GM12878 (cell line): ENCODE measurements around the gene PPP1R17. TPM values are rescaled to one million over a fixed set of nuclear protein-coding genes. Genes with fewer than 3 reads are reported as not detected.

Source experiments
- ATAC-seq: fragments of 200-7000 bp; cut with Tn5 transposase; 3 replicates; pipeline ENCODE4 v1.9.1; 2020; ENCODE audit warnings: mild to moderate bottlenecking, moderate library complexity
- BruUV-seq: library from RNA; stranded (reverse); fragments of 400-500 nt; replicated peaks from 2 replicates; lab custom pipeline; 2021; lab: Mats Ljungman, UMichigan
- CTCF ChIA-PET: fragments of 300-600 bp; sonication (Branson Sonifier 250); formaldehyde crosslinking; extraction: SDS; loops from one replicate; lab custom pipeline; 2021; ENCODE audit warnings: inconsistent platforms; lab: Yijun Ruan, JAX
- POLR2A ChIA-PET: fragments of 350-600 bp; formaldehyde crosslinking; extraction: SDS; loops from one replicate; lab custom pipeline; 2021; ENCODE audit warnings: inconsistent platforms; lab: Charles Lee
- RAD21 ChIA-PET: fragments of 300-600 bp; sonication (Branson Sonifier 250); formaldehyde crosslinking; loops from one replicate; lab custom pipeline; 2023; ENCODE audit warnings: antibody characterized with exemption; ENCODE audit not compliant: unreplicated experiment; lab: Charles Lee
- SMC1A ChIA-PET: fragments of 300-600 bp; sonication (Branson Sonifier 250); formaldehyde crosslinking; loops from one replicate; lab custom pipeline; 2023; ENCODE audit not compliant: unreplicated experiment, uncharacterized antibody; lab: Charles Lee
- DNase-seq: peaks from one replicate; pipeline ENCODE4 v3.0.0-alpha.2; 2011; ENCODE audit warnings: low read depth, low spot score
- FAIRE-seq: peaks from 3 replicates; lab custom pipeline; 2011; peaks lifted over from hg19 to GRCh38; lab: Jason Lieb, UNC
- H2AFZ ChIP-seq: 2 replicates; pipeline ENCODE4 v1.6.0; 2011; ENCODE audit warnings: low read depth, low read length, control low read depth; ENCODE audit not compliant: control insufficient read depth
- H3K27ac ChIP-seq: 2 replicates; pipeline ENCODE4 v1.5.1; 2011; ENCODE audit warnings: control low read depth; ENCODE audit not compliant: control insufficient read depth, insufficient read depth
- H3K27me3 ChIP-seq, 2 experiments: replicated peaks in 1 of 2; 2 replicates each; pipeline versions ENCODE4 v1.6.0 to v1.6.1; 2011; ENCODE audit warnings: low read length in 1 of 2; ENCODE audit not compliant: control insufficient read depth in 2 of 2, insufficient read depth in 2 of 2
- H3K36me3 ChIP-seq, 2 experiments: 2 replicates each; pipeline ENCODE4 v1.5.1; 2011; ENCODE audit warnings: low read length in 1 of 2; ENCODE audit not compliant: control insufficient read depth in 2 of 2, insufficient read depth in 2 of 2
- H3K4me1 ChIP-seq: 2 replicates; pipeline ENCODE4 v1.6.1; 2011; ENCODE audit warnings: mild to moderate bottlenecking, low read length, moderate library complexity, mixed read lengths; ENCODE audit not compliant: control insufficient read depth, insufficient read depth
- H3K4me2 ChIP-seq: 2 replicates; pipeline ENCODE4 v1.6.0; 2011; ENCODE audit warnings: control low read depth; ENCODE audit not compliant: control insufficient read depth, insufficient read depth
- H3K4me3 ChIP-seq: fragments of 200-600 bp; sonication (generic); 2 replicates; pipeline ENCODE4 v1.5.1; 2016
- H3K79me2 ChIP-seq: 2 replicates; pipeline ENCODE4 v1.6.0; 2011; ENCODE audit warnings: low read length; ENCODE audit not compliant: control insufficient read depth, insufficient read depth
- H3K9ac ChIP-seq: 2 replicates; pipeline ENCODE4 v1.8.0; 2011; ENCODE audit warnings: low read length, control low read depth, mixed read lengths; ENCODE audit not compliant: control insufficient read depth, insufficient read depth
- H3K9me3 ChIP-seq: replicated peaks from 3 replicates; pipeline ENCODE4 v1.5.1; 2011; ENCODE audit warnings: mild to moderate bottlenecking, low read length; ENCODE audit not compliant: control insufficient read depth, insufficient read depth
- H4K20me1 ChIP-seq: 2 replicates; pipeline ENCODE4 v1.6.0; 2011; ENCODE audit not compliant: control insufficient read depth, insufficient read depth
- CBFB ChIP-seq: IDR thresholded peaks from 2 replicates; pipeline ENCODE4 v1.6.1; 2016; ENCODE audit warnings: antibody characterized with exemption, low read depth
- CEBPB ChIP-seq, 2 experiments: fragments of 150-350 bp in 1 of 2; IDR thresholded peaks; 2 replicates each; pipeline ENCODE4 v1.6.1; 2012 to 2014; ENCODE audit warnings: low read depth in 2 of 2, low read length in 2 of 2, borderline replicate concordance in 1 of 2, inconsistent platforms in 1 of 2
- ETV6 ChIP-seq, 2 experiments: fragments of 450-650 bp in 1 of 2; IDR thresholded peaks in 1 of 2; conservative IDR thresholded peaks in 1 of 2; 2 replicates each; pipeline ENCODE4 v1.6.1; 2014; ENCODE audit warnings: antibody characterized with exemption in 1 of 2, borderline replicate concordance in 1 of 2, low read depth in 1 of 2, mild to moderate bottlenecking in 1 of 2, moderate library complexity in 1 of 2
- JUND ChIP-seq: IDR thresholded peaks from 2 replicates; pipeline ENCODE4 v1.6.1; 2012; ENCODE audit warnings: low read depth, mild to moderate bottlenecking, low read length, improper control_type of control experiment, moderate library complexity
- LARP7 ChIP-seq: fragments of 450-650 bp; IDR thresholded peaks from 2 replicates; pipeline ENCODE4 v1.6.1; 2017; ENCODE audit warnings: mild to moderate bottlenecking
- PAX8 ChIP-seq: fragments of 450-650 bp; IDR thresholded peaks from 2 replicates; pipeline ENCODE4 v1.6.1; 2017; ENCODE audit warnings: mild to moderate bottlenecking, moderate library complexity
- RELA ChIP-seq: fragments of 450-650 bp; IDR thresholded peaks from 2 replicates; pipeline ENCODE4 v1.8.0; 2014; ENCODE audit warnings: borderline replicate concordance; ENCODE audit not compliant: partially characterized antibody
- TAF1 ChIP-seq: IDR thresholded peaks from 2 replicates; pipeline ENCODE4 v1.6.1; 2011; ENCODE audit warnings: mild to moderate bottlenecking, low read depth, low read length, borderline replicate concordance
- WRNIP1 ChIP-seq: IDR thresholded peaks from 2 replicates; pipeline ENCODE4 v1.6.1; 2011; ENCODE audit warnings: low read depth, low read length, improper control_type of control experiment, borderline replicate concordance
- ZNF274 ChIP-seq: IDR thresholded peaks from one replicate; pipeline ENCODE4 v1.8.0; 2011; ENCODE audit not compliant: insufficient read length, insufficient read depth
- WGBS: methylation state at CpG from one replicate; pipeline ENCODE4 v1.1.6; 2016; ENCODE audit warnings: low lambda C conversion rate; ENCODE audit not compliant: insufficient replicate concordance, insufficient coverage; ENCODE audit errors: missing lambda C conversion rate; 5-methylcytosine and 5-hydroxymethylcytosine counted together
- in situ Hi-C: fragments of 300-500 bp; cut with MboI; formaldehyde crosslinking; loops from 9 replicates; pipeline ENCODE4 v1.14.3; 2018; ENCODE audit warnings: mixed read lengths
- intact Hi-C: fragments of 100-400 bp; cut with micrococcal nuclease; formaldehyde crosslinking; loops from one replicate; pipeline ENCODE4 v1.14.2; 2022; ENCODE audit not compliant: unreplicated experiment
- polyA plus RNA-seq, 11 experiments: library from polyadenylated mRNA; depleted of rRNA in 4 of 11; unstranded in 6 of 11; stranded (reverse) in 5 of 11; fragments of >200 nt; fragmentation: Nextera tagmentation in 4 of 11; fragmentation: Illumina TruSeq in 1 of 11; extraction: Ambion mirVana in 4 of 11; extraction: Trizol in 1 of 11; gene quantifications; 1 replicate in 1 of 11; 2 replicates in 10 of 11; pipeline versions ENCODE4 v1.2.1 to v1.2.3, GENCODE V29; 2011 to 2016; ENCODE audit warnings: inconsistent platforms in 2 of 11, missing spikeins in 2 of 11, low read depth in 1 of 11
- total RNA-seq, 4 experiments: library from RNA; depleted of rRNA in 3 of 4; stranded (reverse); fragments of >200 nt in 3 of 4; fragmentation: Illumina TruSeq in 1 of 4; extraction: Trizol in 1 of 4; gene quantifications; 2 replicates each; pipeline versions ENCODE4 v1.2.1 to v1.2.3, GENCODE V29; 2013 to 2021

The PPP1R17 gene
- total and polyA plus RNA-seq, 10 of the 15 experiments (the other 5 are each of a cell fraction or from before 2014, with no cell fraction given) = 0.05 to 0.28 (median 0.19) TPM; not detected in 7

- ChIA-PET RAD21 (no interaction called here), CTCF (no interaction called here), SMC1A (no interaction called here), POLR2A (interaction anchor here (0.7 kb wide), 1 partner anchor 1022 kb away, joined by 6 read pairs; no protein-coding TSS in a partner anchor)
- no TSS peak for BruUV-seq
- no peaks in the 10 kb centered on the region for H3K4me1 ChIP-seq
- H3K79me2 ChIP-seq = no peaks in the 10 kb centered on the region
- peaks cover 1 to 4% of the 10 kb centered on the region in 2 experiments; a peak in 3 of 4 replicates for H3K27me3 ChIP-seq
- no peak overlapping the region for H3K4me2 ChIP-seq
- no peaks in the 10 kb centered on the region for H3K36me3 ChIP-seq
- ATAC-seq = no peak
- H3K9ac ChIP-seq = no peak overlapping the region
- no peak for DNase-seq
- WGBS = 69% methylated on average over 5 of the region's 7 CpGs
- FAIRE-seq = no peak
- TF ChIP-seq WRNIP1 (no peak), TAF1 (no peak), CEBPB (IDR thresholded peaks at IDR 0.05; ENCODE audit: borderline replicate concordance in 1 of 2, low read depth in 2 of 2, low read length in 2 of 2) (no peak), PAX8 (no peak), CBFB (no peak), ETV6 (conservative IDR thresholded peaks at IDR 0.05 in 1 of 2, IDR thresholded peaks at IDR 0.05 in 1 of 2; ENCODE audit: borderline replicate concordance in 1 of 2, low read depth in 1 of 2) (no peak), RELA (no peak), ZNF274 (no peak), LARP7 (no peak), JUND (no peak)
- in situ Hi-C loops = no loop called here
- H3K4me3 ChIP-seq = no peak overlapping the region
- no peak overlapping the region for H3K27ac ChIP-seq
- intact Hi-C loops = loop anchor here (5.0 kb wide), 1 partner anchor 70 kb away; no protein-coding TSS in a partner anchor
- H3K9me3 ChIP-seq = no peaks in the 10 kb centered on the region
- no peaks in the 10 kb centered on the region for H4K20me1 ChIP-seq
- H2AFZ ChIP-seq = no peak overlapping the region
Observed at GRCh38 chr7:31647511-31647910, 39.5 kb upstream of the PPP1R17 start.
